K562 (cell line): ENCODE measurements around the gene PYGL.

ENCODE experiments used
- ATF1 ChIP-seq, 2 experiments: fragments of 450-650 bp in 1 of 2; IDR thresholded peaks; 2 replicates each; pipeline ENCODE4 v1.6.1; 2016; ENCODE audit warnings: missing compliant biosample characterization in 1 of 2, missing genetic modification characterization in 1 of 2
- CHD2 ChIP-seq: IDR thresholded peaks from 2 replicates; pipeline ENCODE4 v1.6.1; 2011; ENCODE audit warnings: low read depth, low read length
- DIDO1 ChIP-seq: fragments of 450-650 bp; IDR thresholded peaks from 2 replicates; pipeline ENCODE4 v1.6.1; 2016; ENCODE audit warnings: low read depth, missing biosample characterization, missing genetic modification characterization
- EZH2 ChIP-seq: IDR thresholded peaks from 2 replicates; pipeline ENCODE4 v1.6.1; 2012; ENCODE audit warnings: low read depth, mild to moderate bottlenecking, inconsistent platforms, low read length, borderline replicate concordance
- KDM2B ChIP-seq: fragments of 250-450 bp; sonication (Bioruptor Pico); IDR thresholded peaks from 2 replicates; pipeline ENCODE4 v1.8.0; 2021; ENCODE audit warnings: mild to moderate bottlenecking, moderate library complexity
- NFYB ChIP-seq: IDR thresholded peaks from 2 replicates; pipeline ENCODE4 v1.6.1; 2011; ENCODE audit warnings: mild to moderate bottlenecking, moderate library complexity; ENCODE audit not compliant: insufficient read length; ENCODE audit errors: extremely low read depth
- RCOR1 ChIP-seq, 2 experiments: IDR thresholded peaks; 2 replicates each; pipeline ENCODE4 v1.6.1; 2012; ENCODE audit warnings: low read depth in 2 of 2, low read length in 2 of 2, borderline replicate concordance in 1 of 2, improper control_type of control experiment in 1 of 2
- SP1 ChIP-seq: sonication (generic); formaldehyde crosslinking; IDR thresholded peaks from 2 replicates; pipeline ENCODE4 v1.8.1; 2022; ENCODE audit warnings: mild to moderate bottlenecking, missing genetic modification reagents
- TARDBP ChIP-seq: fragments of 450-650 bp; IDR thresholded peaks from 2 replicates; pipeline ENCODE4 v1.6.1; 2016
- YY1 ChIP-seq, 3 experiments: IDR thresholded peaks; 2 replicates each; pipeline ENCODE4 v1.6.1; 2011; ENCODE audit warnings: low read length in 2 of 3, mild to moderate bottlenecking in 2 of 3, moderate library complexity in 2 of 3, borderline replicate concordance in 1 of 3, control low read depth in 1 of 3, low read depth in 1 of 3; ENCODE audit not compliant: insufficient read depth in 3 of 3, insufficient replicate concordance in 2 of 3, control insufficient read depth in 1 of 3, insufficient read length in 1 of 3; ENCODE audit errors: extremely low read depth in 1 of 3
- ZNF408 ChIP-seq: fragments of 250-450 bp; sonication (Bioruptor Pico); IDR thresholded peaks from 2 replicates; pipeline ENCODE4 v1.4.0; 2020; ENCODE audit warnings: low read depth, mild to moderate bottlenecking, moderate library complexity
- TF ChIP-seq, protein P1 (sequence below): fragments of 450-650 bp; IDR thresholded peaks from 2 replicates; pipeline ENCODE4 v1.6.1; 2017; ENCODE audit warnings: mild to moderate bottlenecking, moderate library complexity

DNA sequence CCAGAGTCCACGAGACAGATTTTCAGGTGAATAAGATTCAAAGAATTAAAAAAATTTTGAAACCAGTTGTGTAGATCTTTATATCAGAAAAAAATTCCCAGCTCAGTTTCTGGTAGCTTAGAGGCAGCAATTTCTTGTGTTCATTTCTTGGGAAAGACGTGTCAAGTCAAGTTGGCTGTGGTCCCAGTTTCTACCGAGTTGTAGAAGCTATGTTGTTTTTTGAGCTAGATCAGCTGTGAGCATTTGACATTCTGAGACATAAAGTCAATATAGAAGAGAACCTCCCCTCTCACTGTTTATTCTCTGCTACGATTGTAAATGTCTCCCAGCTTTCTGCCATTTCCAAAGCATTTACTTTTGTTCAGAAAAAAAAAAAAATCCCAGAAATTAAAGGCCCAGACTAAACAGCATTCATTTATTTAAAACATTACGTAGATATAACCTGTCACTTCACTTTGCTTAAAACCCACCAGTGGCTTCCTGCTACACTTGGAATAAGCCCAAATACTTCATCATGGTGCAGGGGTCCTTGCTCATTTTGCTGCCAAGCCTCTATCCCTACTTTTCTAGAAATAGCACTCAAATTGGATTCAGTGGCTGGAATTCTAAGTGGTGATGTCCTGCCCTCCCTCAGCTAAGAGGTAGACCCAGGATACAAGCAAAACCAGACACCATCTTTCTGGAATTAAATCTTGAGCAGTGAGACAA is 20.6 kb upstream of the PYGL start:
- TF ChIP-seq CHD2 (no peak), NFYB (no peak), RCOR1 (IDR thresholded peaks at IDR 0.05; ENCODE audit: borderline replicate concordance in 1 of 2, low read depth in 2 of 2, low read length in 2 of 2) (no peak), KDM2B (CRISPR knock-in tag) (no peak), DIDO1 (tag) (no peak), YY1 (IDR thresholded peaks at IDR 0.05; ENCODE audit: borderline replicate concordance in 1 of 3, control insufficient read depth in 1 of 3, extremely low read depth in 1 of 3, insufficient read depth in 3 of 3, insufficient read length in 1 of 3, insufficient replicate concordance in 2 of 3, low read depth in 1 of 3, low read length in 2 of 3) (no peak), ATF1 (CRISPR knock-in tag; IDR thresholded peaks at IDR 0.05) (no peak), ATF1 (tag; IDR thresholded peaks at IDR 0.05) (no peak), ZNF408 (CRISPR knock-in tag) (no peak), TARDBP (no peak), SP1 (CRISPR knock-in tag) (no peak), EZH2 (no peak)
- TF ChIP-seq, protein P1, sequence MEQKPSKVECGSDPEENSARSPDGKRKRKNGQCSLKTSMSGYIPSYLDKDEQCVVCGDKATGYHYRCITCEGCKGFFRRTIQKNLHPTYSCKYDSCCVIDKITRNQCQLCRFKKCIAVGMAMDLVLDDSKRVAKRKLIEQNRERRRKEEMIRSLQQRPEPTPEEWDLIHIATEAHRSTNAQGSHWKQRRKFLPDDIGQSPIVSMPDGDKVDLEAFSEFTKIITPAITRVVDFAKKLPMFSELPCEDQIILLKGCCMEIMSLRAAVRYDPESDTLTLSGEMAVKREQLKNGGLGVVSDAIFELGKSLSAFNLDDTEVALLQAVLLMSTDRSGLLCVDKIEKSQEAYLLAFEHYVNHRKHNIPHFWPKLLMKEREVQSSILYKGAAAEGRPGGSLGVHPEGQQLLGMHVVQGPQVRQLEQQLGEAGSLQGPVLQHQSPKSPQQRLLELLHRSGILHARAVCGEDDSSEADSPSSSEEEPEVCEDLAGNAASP, result no peak
